ENCODE data around the gene UCK2. TPM values are rescaled to one million over a fixed set of nuclear protein-coding genes. Genes with fewer than 3 reads are reported as not detected.

UCK2 gene
- total RNA-seq, 1 experiment from 2014 or later: 158 TPM

- no peak for DNase-seq
- H3K4me3 ChIP-seq (ENCODE audit: insufficient read depth, low read depth, low read length): no peak overlapping the region
- H3K36me3 ChIP-seq (replicated peaks; ENCODE audit: control insufficient read depth, insufficient read depth, low read length): no peaks in the 10 kb centered on the region
- no peaks in the 10 kb centered on the region for H3K27me3 ChIP-seq (ENCODE audit: control insufficient read depth, insufficient read depth, low read length)
These were observed 99.8 kb downstream of the UCK2 start for GRCh38 chr1:165927169-165927568.

DNA sequence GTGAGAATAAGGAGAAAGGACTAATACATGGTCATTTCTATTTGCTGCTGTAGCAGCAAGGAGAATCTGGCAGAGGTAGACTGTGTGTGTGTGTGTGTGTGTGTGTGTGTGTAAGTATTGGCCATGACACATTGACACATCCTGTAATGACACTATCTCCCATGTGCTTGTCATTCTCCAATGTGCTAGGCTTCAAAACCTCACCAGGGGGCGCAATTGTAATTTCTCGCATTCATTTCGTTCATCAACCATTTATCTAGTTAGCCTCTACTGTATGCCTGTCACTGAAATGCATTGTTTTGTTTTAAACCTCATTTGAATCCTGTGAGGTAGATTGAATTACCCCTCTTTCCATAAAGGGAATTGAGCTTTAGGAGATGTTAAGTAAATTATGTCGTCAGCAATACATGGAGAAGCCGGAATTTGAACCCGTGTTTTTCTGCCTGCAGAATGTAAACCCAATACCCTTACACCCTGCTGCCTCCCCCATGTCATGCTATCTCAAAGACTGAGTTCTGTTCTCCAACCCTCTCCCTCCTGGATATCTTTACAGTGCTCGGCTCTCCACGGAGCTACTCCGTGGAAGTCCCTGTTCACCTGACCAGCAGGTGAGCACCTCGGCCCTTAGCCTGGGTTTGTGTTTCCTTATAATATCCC is 100.8 kb downstream of the UCK2 start:
- Histone ChIP-seq H3K27me3 (ENCODE audit: control insufficient read depth, insufficient read depth, low read length) (no peaks in the 10 kb centered on the region), H3K4me3 (ENCODE audit: insufficient read depth, low read depth, low read length) (no peak overlapping the region), H3K36me3 (replicated peaks; ENCODE audit: control insufficient read depth, insufficient read depth, low read length) (no peaks in the 10 kb centered on the region)
- DNase-seq: peak; percentile 62

DNA sequence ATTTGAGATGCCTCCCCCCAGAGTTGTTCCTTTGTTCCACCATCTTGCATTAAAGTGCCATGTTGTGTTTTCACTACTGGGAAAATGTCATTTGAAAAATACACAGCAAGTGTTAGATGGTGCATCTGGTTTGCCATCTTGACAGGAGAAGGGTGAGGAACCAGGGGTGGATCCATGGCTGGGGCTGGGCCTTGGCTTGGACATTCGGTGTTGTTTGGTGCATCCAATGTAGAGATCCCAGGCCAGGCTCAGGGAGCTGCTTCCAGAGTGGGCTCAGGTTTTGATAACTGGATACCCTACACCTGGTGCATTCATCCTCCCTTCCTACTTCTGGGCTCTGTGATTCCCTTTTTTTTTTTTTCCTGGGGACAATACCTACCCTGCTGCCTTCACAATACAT is 103.5 kb downstream of the UCK2 start:
- DNase-seq: no peak
- no peak overlapping the region for H3K4me3 ChIP-seq (ENCODE audit: insufficient read depth, low read depth, low read length)
- no peaks in the 10 kb centered on the region for H3K27me3 ChIP-seq (ENCODE audit: control insufficient read depth, insufficient read depth, low read length)
- H3K36me3 ChIP-seq (replicated peaks; ENCODE audit: control insufficient read depth, insufficient read depth, low read length): no peaks in the 10 kb centered on the region

DNA sequence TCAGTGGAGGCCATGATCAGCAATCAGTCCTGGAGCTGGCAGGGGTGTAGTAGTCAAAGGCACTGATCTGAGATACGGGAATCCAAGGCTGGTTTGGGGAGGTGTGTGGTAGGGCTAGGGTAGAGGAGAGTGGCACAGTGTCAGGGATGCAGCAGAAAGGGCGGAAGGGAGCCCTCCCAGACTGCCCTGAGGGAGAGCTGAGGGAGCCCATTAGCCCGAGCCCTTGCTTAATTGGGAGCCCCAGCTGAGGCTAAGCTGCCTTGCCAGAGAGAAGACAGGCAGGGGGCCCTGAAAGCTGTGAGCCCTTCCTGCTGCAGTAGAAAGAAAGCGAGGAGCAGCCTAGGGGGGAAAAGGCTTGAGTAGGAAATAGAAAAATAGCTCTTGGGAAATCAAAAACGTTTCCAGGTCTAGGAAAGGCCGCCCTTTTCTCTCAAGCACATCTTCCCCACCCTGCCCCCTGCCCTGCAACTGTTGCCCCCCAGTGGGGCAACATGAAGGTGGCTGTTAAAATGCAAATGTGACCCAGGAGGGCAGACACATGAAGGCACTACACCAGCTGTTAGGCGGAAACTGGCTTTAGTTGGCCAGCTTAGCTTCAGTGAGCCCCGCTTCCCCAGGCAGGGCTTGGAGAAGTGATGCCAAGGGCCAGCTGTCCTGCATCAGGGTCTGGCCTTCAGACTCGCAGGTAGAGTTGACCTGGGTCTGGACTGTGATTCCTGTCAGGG is 106.2 kb downstream of the UCK2 start:
- Histone ChIP-seq H3K36me3 (replicated peaks; ENCODE audit: control insufficient read depth, insufficient read depth, low read length) (no peaks in the 10 kb centered on the region), H3K27me3 (ENCODE audit: control insufficient read depth, insufficient read depth, low read length) (no peaks in the 10 kb centered on the region), H3K4me3 (ENCODE audit: insufficient read depth, low read depth, low read length) (no peak overlapping the region)
- DNase-seq: peak; percentile 58

- Histone ChIP-seq H3K4me3 (ENCODE audit: insufficient read depth, low read depth, low read length) (no peak overlapping the region), H3K27me3 (ENCODE audit: control insufficient read depth, insufficient read depth, low read length) (peaks cover 1% of the 10 kb centered on the region; the same call in 1 of the 2 replicates), H3K36me3 (replicated peaks; ENCODE audit: control insufficient read depth, insufficient read depth, low read length) (no peaks in the 10 kb centered on the region)
- DNase-seq: no peak
These were observed 109.1 kb downstream of the UCK2 start for GRCh38 chr1:165936542-165936941.

- Histone ChIP-seq H3K36me3 (replicated peaks; ENCODE audit: control insufficient read depth, insufficient read depth, low read length) (no peaks in the 10 kb centered on the region), H3K27me3 (ENCODE audit: control insufficient read depth, insufficient read depth, low read length) (peaks cover 1% of the 10 kb centered on the region; the same call in 1 of the 2 replicates), H3K4me3 (ENCODE audit: insufficient read depth, low read depth, low read length) (no peak overlapping the region)
- no peak for DNase-seq
These were observed 110.4 kb downstream of the UCK2 start for GRCh38 chr1:165937829-165938228.

DNA sequence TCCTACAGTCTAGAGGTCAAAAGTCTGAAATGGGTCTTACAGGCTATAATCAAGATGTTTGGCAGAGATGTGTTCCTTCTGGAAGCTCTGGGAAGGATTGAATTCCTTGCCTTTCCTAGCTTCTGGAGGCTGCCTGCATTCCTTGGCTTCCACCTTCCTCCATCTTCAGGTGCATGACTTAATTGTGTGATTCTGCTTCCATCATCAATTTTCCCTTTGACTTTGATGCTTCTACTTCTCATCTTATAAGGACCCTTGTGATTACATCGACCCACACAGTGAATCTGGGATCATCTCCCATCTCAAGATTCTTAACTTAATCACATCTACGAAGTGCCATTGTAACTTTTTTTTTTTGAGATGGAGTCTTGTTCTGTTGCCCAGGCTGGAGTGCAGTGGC is 111.4 kb downstream of the UCK2 start:
- H3K27me3 ChIP-seq (ENCODE audit: control insufficient read depth, insufficient read depth, low read length): peaks cover 1% of the 10 kb centered on the region; the same call in 1 of the 2 replicates
- no peak overlapping the region for H3K4me3 ChIP-seq (ENCODE audit: insufficient read depth, low read depth, low read length)
- DNase-seq: no peak
- H3K36me3 ChIP-seq (replicated peaks; ENCODE audit: control insufficient read depth, insufficient read depth, low read length): no peaks in the 10 kb centered on the region

DNA sequence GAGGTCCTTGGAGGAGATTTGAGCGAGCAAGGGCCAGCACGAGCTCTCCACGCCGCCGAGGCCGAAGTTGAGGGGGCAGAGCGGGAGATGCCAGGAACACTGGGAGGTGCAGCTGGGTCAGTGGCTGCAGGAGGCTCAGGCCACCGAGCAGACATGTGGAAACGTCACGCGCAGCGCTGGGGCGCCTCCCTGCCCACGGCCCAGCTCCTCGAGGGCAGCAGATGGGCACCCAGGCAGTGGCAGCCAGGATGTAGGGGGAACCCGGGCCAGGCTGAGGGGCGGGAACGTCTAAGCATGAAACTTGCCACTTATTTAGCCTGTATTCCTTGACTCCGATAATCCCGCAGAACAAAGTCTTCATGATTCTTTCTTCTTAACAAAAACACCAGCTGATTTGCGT is 114.1 kb downstream of the UCK2 start:
- Histone ChIP-seq H3K4me3 (ENCODE audit: insufficient read depth, low read depth, low read length) (no peak overlapping the region), H3K27me3 (ENCODE audit: control insufficient read depth, insufficient read depth, low read length) (peaks cover 1% of the 10 kb centered on the region; the same call in 1 of the 2 replicates), H3K36me3 (replicated peaks; ENCODE audit: control insufficient read depth, insufficient read depth, low read length) (no peaks in the 10 kb centered on the region)
- no peak for DNase-seq

DNA sequence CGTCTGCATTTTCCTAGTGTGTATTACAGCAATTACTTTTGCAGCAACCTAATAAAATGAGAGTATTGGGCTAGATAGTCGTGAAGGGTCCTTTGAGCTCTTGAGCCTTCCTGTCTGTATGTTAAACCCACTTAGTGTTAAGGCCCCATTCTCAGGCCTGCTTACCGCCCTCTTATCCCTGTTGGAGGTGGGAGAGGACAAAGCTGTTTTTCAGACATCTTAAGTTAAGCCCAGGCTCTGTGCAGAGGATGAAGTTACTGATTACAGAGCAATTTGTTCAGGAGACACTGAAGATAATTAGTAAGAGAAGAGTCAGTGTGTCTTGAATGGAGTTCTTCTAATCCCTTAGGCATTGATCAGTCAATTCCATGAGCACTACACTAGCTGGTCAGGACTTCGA is 114.6 kb downstream of the UCK2 start:
- H3K36me3 ChIP-seq (replicated peaks; ENCODE audit: control insufficient read depth, insufficient read depth, low read length): no peaks in the 10 kb centered on the region
- peaks cover 1% of the 10 kb centered on the region; the same call in 1 of the 2 replicates for H3K27me3 ChIP-seq (ENCODE audit: control insufficient read depth, insufficient read depth, low read length)
- DNase-seq: no peak
- H3K4me3 ChIP-seq (ENCODE audit: insufficient read depth, low read depth, low read length): no peak overlapping the region

GRCh38 chr1:165942927-165943597 is 115.6 kb downstream of the UCK2 start:
- H3K4me3 ChIP-seq (ENCODE audit: insufficient read depth, low read depth, low read length): no peak overlapping the region
- peak; percentile 72 for DNase-seq
- H3K27me3 ChIP-seq (ENCODE audit: control insufficient read depth, insufficient read depth, low read length): peaks cover 1% of the 10 kb centered on the region; the same call in 1 of the 2 replicates
- H3K36me3 ChIP-seq (replicated peaks; ENCODE audit: control insufficient read depth, insufficient read depth, low read length): no peaks in the 10 kb centered on the region

GRCh38 chr1:165945911-165946310 is 118.5 kb downstream of the UCK2 start:
- no peak for DNase-seq
- Histone ChIP-seq H3K27me3 (ENCODE audit: control insufficient read depth, insufficient read depth, low read length) (no peaks in the 10 kb centered on the region), H3K4me3 (ENCODE audit: insufficient read depth, low read depth, low read length) (no peak overlapping the region), H3K36me3 (replicated peaks; ENCODE audit: control insufficient read depth, insufficient read depth, low read length) (no peaks in the 10 kb centered on the region)

GRCh38 chr1:165947797-165948455 is 120.5 kb downstream of the UCK2 start:
- no peaks in the 10 kb centered on the region for H3K27me3 ChIP-seq (ENCODE audit: control insufficient read depth, insufficient read depth, low read length)
- DNase-seq: no peak
- H3K4me3 ChIP-seq (ENCODE audit: insufficient read depth, low read depth, low read length): no peak overlapping the region
- no peaks in the 10 kb centered on the region for H3K36me3 ChIP-seq (replicated peaks; ENCODE audit: control insufficient read depth, insufficient read depth, low read length)

DNA sequence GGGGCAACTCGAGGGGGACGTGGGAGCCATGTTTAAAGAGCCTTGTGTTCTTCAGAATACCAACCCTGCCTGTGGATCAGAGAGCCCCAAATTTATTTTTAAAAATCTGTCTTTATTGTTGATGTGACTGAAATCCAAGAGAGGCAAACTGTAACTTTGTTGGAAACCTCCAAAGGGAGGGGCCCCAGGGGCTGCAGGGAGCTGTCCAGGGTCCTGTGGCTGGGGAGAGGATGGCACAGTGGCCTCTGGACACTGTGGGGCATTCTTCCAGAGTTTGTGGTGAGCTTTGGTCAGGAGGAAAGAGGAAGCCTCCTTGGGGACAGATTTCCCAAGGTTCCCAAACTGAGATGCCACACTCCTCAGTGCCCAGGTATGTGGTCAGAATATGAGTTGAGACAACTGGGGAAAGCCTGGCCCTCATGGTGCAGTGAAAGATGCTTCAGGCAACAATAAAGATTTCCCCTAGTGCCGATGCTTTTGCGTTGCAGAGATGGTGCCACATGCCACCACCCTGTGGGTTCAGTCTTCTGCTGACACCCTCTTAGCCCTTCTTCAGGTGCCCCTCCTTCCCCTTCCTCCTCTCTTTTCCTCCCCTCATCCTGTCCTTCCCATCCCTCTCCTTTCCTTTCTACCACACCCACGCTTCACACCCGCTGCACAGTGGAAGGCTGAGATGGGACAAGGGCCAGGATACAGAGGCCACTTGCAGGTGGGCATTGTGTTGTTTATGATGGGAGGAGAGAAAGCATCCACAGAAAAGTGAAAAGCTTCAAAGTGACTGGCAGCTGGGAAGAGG is 122.1 kb downstream of the UCK2 start:
- Histone ChIP-seq H3K27me3 (ENCODE audit: control insufficient read depth, insufficient read depth, low read length) (no peaks in the 10 kb centered on the region), H3K36me3 (replicated peaks; ENCODE audit: control insufficient read depth, insufficient read depth, low read length) (no peaks in the 10 kb centered on the region), H3K4me3 (ENCODE audit: insufficient read depth, low read depth, low read length) (no peak overlapping the region)
- DNase-seq: peak; percentile 74

GRCh38 chr1:165954940-165955339 is 127.5 kb downstream of the UCK2 start:
- Histone ChIP-seq H3K36me3 (replicated peaks; ENCODE audit: control insufficient read depth, insufficient read depth, low read length) (no peaks in the 10 kb centered on the region), H3K4me3 (ENCODE audit: insufficient read depth, low read depth, low read length) (no peak overlapping the region), H3K27me3 (ENCODE audit: control insufficient read depth, insufficient read depth, low read length) (no peaks in the 10 kb centered on the region)
- no peak for DNase-seq
